ENCODE data around the gene RBPJL. TPM values are rescaled to one million over a fixed set of nuclear protein-coding genes. Genes with fewer than 3 reads are reported as not detected.

The RBPJL gene
- total RNA-seq, 1 experiment from 2014 or later: 0.85 TPM

DNA sequence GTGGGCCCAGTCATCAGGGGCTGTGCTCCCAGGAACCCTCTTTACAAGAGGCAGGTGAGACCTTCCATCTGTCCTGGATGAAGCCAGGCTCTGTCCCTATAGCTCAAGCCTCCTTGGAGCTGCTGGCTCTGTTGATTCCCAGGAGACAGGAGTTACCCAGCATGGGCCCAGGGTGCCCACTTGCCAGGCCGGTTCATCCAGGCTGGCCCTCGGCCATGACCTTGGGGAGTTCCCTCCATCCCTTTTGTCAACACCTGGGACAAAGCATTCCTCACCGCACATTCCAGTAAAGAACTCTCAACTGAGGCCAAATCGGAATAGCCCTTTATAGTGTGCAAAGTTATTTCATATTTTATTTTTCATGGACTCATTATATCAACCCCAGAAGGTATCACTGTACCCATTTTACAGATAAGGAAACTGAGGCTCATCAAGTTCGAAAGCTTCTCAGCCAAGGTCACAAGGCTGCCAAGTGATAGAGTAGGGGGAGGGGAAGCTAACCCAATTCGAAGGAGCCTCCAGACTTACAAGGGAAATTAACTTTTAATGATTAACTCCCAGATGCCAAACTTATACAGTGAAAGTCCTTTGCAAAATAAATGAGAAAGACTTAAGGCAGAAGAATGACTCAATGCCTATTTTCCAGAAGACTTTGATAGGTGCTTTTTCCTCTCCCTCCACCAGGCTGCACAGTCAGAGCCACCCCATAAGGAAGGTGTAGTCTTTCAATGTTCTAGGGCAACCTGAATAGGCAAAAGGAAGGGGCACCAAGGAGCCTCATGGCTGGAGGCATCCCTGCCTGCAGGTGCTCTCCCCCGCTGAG, 23.1 kb downstream of the RBPJL start:
- no peaks in the 10 kb centered on the region for H3K27me3 Mint-ChIP-seq (ENCODE audit: low read depth)
- H3K4me3 Mint-ChIP-seq: no peak overlapping the region
- DNase-seq (ENCODE audit: low spot score) (no peak), ATAC-seq (no peak; the same call in 1 of the 2 replicates)
- TF ChIP-seq ZNF396 (CRISPR knock-in tag; IDR thresholded peaks at IDR 0.05; ENCODE audit: borderline replicate concordance) (no peak), EMX1 (CRISPR knock-in tag; IDR thresholded peaks at IDR 0.05) (no peak), ZNF219 (CRISPR knock-in tag; IDR thresholded peaks at IDR 0.05; ENCODE audit: borderline replicate concordance) (no peak), JAZF1 (CRISPR knock-in tag; IDR thresholded peaks at IDR 0.05) (no peak), SMAD3 (CRISPR knock-in tag; IDR thresholded peaks at IDR 0.05; ENCODE audit: borderline replicate concordance) (no peak), JUN (CRISPR knock-in tag; IDR thresholded peaks at IDR 0.05) (no peak), IRF2 (CRISPR knock-in tag; IDR thresholded peaks at IDR 0.05; ENCODE audit: borderline replicate concordance, low read depth) (no peak), SP1 (CRISPR knock-in tag; conservative IDR thresholded peaks at IDR 0.05) (no peak), ARID4B (CRISPR knock-in tag; IDR thresholded peaks at IDR 0.05; ENCODE audit: borderline replicate concordance) (no peak), PREB (CRISPR knock-in tag; IDR thresholded peaks at IDR 0.05; ENCODE audit: borderline replicate concordance) (no peak), OVOL2 (CRISPR knock-in tag; IDR thresholded peaks at IDR 0.05; ENCODE audit: borderline replicate concordance) (no peak), ELF4 (CRISPR knock-in tag; IDR thresholded peaks at IDR 0.05; ENCODE audit: low read depth) (no peak), KAT7 (CRISPR knock-in tag; IDR thresholded peaks at IDR 0.05; ENCODE audit: borderline replicate concordance) (no peak), ESRRA (CRISPR knock-in tag; IDR thresholded peaks at IDR 0.05; ENCODE audit: borderline replicate concordance) (no peak)
- TF ChIP-seq, protein P1, sequence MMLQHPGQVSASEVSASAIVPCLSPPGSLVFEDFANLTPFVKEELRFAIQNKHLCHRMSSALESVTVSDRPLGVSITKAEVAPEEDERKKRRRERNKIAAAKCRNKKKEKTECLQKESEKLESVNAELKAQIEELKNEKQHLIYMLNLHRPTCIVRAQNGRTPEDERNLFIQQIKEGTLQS (CRISPR knock-in tag; conservative IDR thresholded peaks at IDR 0.05): no peak
- TF ChIP-seq, protein P2, sequence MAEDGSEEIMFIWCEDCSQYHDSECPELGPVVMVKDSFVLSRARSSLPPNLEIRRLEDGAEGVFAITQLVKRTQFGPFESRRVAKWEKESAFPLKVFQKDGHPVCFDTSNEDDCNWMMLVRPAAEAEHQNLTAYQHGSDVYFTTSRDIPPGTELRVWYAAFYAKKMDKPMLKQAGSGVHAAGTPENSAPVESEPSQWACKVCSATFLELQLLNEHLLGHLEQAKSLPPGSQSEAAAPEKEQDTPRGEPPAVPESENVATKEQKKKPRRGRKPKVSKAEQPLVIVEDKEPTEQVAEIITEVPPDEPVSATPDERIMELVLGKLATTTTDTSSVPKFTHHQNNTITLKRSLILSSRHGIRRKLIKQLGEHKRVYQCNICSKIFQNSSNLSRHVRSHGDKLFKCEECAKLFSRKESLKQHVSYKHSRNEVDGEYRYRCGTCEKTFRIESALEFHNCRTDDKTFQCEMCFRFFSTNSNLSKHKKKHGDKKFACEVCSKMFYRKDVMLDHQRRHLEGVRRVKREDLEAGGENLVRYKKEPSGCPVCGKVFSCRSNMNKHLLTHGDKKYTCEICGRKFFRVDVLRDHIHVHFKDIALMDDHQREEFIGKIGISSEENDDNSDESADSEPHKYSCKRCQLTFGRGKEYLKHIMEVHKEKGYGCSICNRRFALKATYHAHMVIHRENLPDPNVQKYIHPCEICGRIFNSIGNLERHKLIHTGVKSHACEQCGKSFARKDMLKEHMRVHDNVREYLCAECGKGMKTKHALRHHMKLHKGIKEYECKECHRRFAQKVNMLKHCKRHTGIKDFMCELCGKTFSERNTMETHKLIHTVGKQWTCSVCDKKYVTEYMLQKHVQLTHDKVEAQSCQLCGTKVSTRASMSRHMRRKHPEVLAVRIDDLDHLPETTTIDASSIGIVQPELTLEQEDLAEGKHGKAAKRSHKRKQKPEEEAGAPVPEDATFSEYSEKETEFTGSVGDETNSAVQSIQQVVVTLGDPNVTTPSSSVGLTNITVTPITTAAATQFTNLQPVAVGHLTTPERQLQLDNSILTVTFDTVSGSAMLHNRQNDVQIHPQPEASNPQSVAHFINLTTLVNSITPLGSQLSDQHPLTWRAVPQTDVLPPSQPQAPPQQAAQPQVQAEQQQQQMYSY (CRISPR knock-in tag; IDR thresholded peaks at IDR 0.05): no peak
- POLR2A ChIA-PET: no interaction called here
- H3K9me3 Mint-ChIP-seq: no peaks in the 10 kb centered on the region
- no peaks in the 10 kb centered on the region for H3K4me1 Mint-ChIP-seq
- peaks cover 26% of the 10 kb centered on the region for H3K36me3 Mint-ChIP-seq
- CTCF ChIA-PET: no interaction called here
- H3K27ac Mint-ChIP-seq: no peak overlapping the region

All from WTC11 (cell line).